Mammary epithelial cell (primary cell): ENCODE measurements around the gene MSMP.

Experiments used
- CTCF ChIP-seq, 2 donors: IDR thresholded peaks in 1 of 2; conservative IDR thresholded peaks in 1 of 2; 2 replicates each; pipeline ENCODE4 v1.5.1; 2011 to 2012; ENCODE audit warnings: inconsistent platforms in 2 of 2, low read length in 2 of 2, mild to moderate bottlenecking in 2 of 2, control low read depth in 1 of 2, low read depth in 1 of 2; ENCODE audit not compliant: insufficient read depth in 1 of 2; ENCODE audit errors: extremely low read depth in 1 of 2
- EZH2 ChIP-seq: IDR thresholded peaks from 2 replicates; pipeline ENCODE4 v1.6.1; 2012; ENCODE audit warnings: low read length, inconsistent platforms, borderline replicate concordance

GRCh38 chr9:35750256-35750531, 3.9 kb downstream of the MSMP start:
- TF ChIP-seq CTCF (conservative IDR thresholded peaks at IDR 0.05 in 1 of 2, IDR thresholded peaks at IDR 0.05 in 1 of 2; ENCODE audit: extremely low read depth in 1 of 2, insufficient read depth in 1 of 2, low read depth in 1 of 2, low read length in 2 of 2): no peak
- TF ChIP-seq EZH2: no peak
